Activated CD4-positive, alpha-beta T cell treated with anti-CD3 and anti-CD28 coated beads for 1 hour (primary cell): ENCODE data around the gene SLC35G4.
"Not testable (repeated sequence)": the region's sequence is repeated elsewhere in the genome, so short reads cannot be mapped to it uniquely, and the experiment has no call there.

Experiments
- DNase-seq: peaks from one replicate; pipeline ENCODE4 v3.0.0-alpha.2; 2020

Gene SLC35G4

GRCh38 chr18:11614042-11614441 is 4.6 kb downstream of the SLC35G4 start:
- DNase-seq: not testable (repeated sequence)

DNA sequence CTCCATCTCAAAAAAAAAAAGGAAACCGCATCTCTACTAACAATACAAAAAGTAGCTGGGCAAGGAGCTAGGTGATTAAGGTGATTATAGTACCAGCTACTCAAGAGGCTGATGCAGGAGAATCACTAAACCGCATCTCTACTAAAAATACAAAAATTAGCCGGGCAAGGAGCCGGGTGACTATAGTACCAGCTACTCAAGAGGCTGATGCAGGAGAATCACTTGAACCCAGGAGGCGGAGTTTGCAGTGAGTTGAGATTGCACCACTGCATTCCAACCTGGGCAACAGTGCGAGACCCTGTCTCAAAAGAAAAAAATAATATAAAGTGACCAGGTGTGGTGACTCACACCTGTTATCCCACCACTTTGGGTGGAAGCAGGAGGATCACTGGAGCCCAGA is 5.6 kb downstream of the SLC35G4 start:
- DNase-seq: not testable (repeated sequence)

DNA sequence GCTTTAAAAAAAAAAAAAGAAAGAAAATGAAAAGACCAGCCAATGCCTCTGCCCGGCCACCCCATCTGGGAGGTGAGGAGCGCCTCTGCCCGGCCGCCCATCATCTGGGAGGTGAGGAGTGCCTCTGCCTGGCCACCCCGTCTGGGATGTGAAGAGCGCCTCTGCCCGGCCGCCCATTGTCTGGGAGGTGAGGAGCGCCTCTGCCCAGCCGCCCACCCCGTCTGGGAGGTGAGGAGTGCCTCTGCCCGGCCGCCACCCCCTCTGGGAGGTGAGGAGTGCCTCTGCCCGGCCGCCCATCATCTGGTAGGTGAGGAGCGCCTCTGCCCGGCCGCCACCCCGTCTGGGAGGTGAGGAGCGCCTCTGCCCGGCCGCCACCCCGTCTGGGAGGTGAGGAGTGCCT is 37.9 kb downstream of the SLC35G4 start:
- not testable (repeated sequence) for DNase-seq

DNA sequence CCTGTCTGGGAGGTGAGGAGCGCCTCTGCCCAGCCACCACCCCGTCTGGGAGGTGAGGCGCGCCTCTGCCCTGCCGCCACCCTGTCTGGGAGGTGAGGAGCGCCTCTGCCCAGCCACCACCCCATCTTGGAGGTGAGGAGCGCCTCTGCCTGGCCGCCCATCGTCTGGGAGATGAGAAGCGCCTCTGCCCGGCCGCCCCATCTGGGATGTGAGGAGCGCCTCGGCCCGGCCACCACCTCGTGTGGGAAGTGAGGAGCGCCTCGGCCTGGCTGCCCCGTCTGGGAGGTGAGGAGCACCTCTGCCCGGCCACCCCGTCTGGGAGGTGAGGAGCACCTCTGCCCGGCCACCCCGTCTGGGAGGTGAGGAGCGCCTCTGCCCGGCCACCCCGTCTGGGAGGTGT is 38.4 kb downstream of the SLC35G4 start:
- not testable (repeated sequence) for DNase-seq

DNA sequence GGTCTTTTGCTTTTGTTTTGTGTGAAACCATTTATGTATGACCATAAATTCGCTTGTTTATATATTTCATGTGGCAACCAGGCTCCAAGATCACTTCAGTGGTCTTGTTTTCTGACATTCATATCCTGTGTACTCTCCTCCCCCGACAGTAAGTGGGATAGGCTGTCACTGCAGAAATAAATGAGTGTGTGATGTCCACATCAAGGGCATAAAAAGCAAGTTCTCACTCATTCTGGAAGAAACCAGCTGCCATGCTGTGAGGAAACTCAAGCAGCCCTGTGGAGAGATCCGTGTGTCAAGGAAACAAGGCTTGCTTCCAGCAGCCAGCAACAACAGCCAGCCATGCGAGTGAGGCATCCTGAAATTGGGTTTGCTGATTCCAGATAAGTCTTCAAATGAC is 40.4 kb downstream of the SLC35G4 start:
- DNase-seq: no peak

- no peak for DNase-seq
Observed at GRCh38 chr18:11651899-11652298, 42.5 kb downstream of the SLC35G4 start.

- no peak for DNase-seq
Observed at GRCh38 chr18:11653521-11653920, 44.1 kb downstream of the SLC35G4 start.

DNA sequence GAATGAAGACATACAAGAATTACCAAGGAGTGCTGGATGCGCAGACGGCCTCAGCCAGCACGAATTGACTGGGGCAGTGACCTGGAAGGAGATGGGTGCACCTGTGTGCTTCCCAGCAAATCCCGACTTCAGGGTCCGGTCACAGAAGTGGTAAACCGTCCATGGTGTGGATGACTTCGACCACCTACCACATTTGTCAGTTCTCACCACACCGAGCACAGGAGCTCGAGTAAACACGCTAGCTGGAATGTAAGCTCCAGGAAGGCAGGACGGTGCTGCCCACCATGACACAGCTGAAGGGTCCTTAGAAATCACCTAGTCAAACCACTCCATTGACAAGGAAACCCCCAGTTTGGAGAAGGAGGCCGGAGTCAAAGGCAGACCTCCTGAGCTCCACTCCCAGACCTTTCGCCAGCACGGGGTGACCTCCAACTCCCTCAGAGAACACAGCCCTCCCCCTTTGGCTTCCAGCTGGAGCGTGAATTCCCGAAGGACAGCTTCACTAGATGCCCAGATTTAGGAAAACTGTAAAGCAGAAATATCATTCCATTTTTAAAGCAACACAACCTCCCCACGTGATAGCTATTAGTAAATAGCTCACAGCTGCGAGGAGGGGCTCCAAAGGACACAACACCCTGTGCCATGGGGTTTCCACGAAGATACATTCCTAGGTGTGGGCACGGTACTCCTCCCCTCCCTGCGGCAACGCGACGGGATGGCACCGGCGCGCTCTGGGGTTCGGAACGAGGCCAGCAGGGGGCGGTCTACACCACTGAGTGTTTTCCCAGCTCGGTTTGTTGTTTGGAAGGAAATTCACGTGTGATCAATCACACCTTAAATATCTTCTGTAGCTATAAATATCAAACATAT is 45.6 kb downstream of the SLC35G4 start:
- no peak for DNase-seq

- no peak for DNase-seq
Observed at GRCh38 chr18:11655606-11655932, 46.2 kb downstream of the SLC35G4 start.

DNA sequence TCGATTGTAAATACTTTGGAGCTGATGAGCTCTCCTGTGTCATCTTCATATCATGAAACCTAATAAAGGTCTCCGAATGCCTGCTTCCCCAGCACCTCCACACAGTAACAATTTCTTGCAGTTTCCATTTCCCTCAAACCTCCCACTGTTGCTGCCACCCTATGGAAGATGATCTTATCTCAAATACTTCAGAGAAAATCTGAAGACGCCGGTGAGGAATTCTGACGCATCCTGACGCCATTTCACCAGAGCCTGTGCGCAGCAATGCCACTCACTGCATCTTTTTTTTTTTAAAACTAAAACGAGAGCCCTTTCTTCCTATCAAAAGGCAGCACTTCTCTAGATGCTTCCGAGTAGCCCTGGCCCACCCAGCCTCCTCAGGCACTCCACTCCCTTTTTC is 47.8 kb downstream of the SLC35G4 start:
- no peak for DNase-seq

- no peak for DNase-seq
Observed at GRCh38 chr18:11657554-11657953, 48.2 kb downstream of the SLC35G4 start.

DNA sequence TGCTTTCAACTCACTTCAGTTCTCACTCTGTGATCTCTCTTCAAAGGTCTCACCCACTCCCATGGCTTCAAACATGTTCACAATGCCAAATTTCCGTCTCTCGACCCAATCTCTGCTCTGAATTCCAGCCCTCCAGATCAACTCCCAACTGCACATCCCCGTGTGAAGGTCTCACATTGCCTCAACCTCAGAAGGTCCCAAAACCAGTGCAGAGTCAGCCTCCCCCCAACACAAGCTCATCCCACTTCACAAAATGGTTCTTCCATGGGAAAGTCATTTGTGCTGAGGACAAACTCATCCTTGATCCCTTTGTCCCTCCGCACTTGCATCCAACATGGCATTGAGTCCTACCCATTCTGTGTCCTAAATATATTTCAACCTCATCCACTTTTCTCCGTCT is 48.6 kb downstream of the SLC35G4 start:
- DNase-seq: no peak

GRCh38 chr18:11658989-11659388 is 49.6 kb downstream of the SLC35G4 start:
- DNase-seq: no peak
